B cell (primary cell): ENCODE measurements around the gene BOK. TPM values are rescaled to one million over a fixed set of nuclear protein-coding genes. Genes with fewer than 3 reads are reported as not detected.

ENCODE experiments used
- ATAC-seq: fragments of 200-7000 bp; cut with Tn5 transposase; one replicate; pipeline ENCODE4 v1.10.0; 2021; ENCODE audit warnings: low read depth, mild to moderate bottlenecking, moderate number of reproducible peaks, moderate library complexity
- CTCF ChIA-PET: fragments of 350-600 bp; sonication (Branson Sonifier 250); formaldehyde crosslinking; loops from one replicate; lab custom pipeline; 2021; ENCODE audit warnings: antibody characterized with exemption, inconsistent platforms; lab: Charles Lee
- POLR2A ChIA-PET: fragments of 350-600 bp; sonication (Branson Sonifier 250); formaldehyde crosslinking; loops from one replicate; lab custom pipeline; 2021; ENCODE audit warnings: antibody characterized with exemption; lab: Charles Lee
- DNase-seq: peaks from one replicate; pipeline ENCODE4 v3.0.0; 2013
- H2AFZ ChIP-seq: 2 replicates; pipeline ENCODE4 v1.6.1; 2012; ENCODE audit warnings: mild to moderate bottlenecking, low read depth, low read length; ENCODE audit not compliant: insufficient read depth, poor library complexity, severe bottlenecking
- H3K27ac ChIP-seq, 2 donors: 1 replicate in 1 of 2; 2 replicates in 1 of 2; pipeline ENCODE4 v1.5.1; 2012 to 2013; ENCODE audit warnings: low read length in 2 of 2, mild to moderate bottlenecking in 2 of 2, moderate library complexity in 1 of 2
- H3K27me3 ChIP-seq, 4 experiments: fragments of 200-600 bp in 1 of 4; sonication (generic) in 1 of 4; replicated peaks in 1 of 4; 1 replicate in 2 of 4; 2 replicates in 2 of 4; pipeline versions ENCODE4 v1.6.1 to v1.7.0; 2013 to 2016; ENCODE audit warnings: low read length in 3 of 4, mild to moderate bottlenecking in 2 of 4, mixed read lengths in 1 of 4, moderate library complexity in 1 of 4; ENCODE audit not compliant: insufficient read depth in 4 of 4, control insufficient read depth in 3 of 4; ENCODE audit errors: control extremely low read depth in 1 of 4
- H3K36me3 ChIP-seq, 2 experiments: replicated peaks in 1 of 2; 1 replicate in 1 of 2; 2 replicates in 1 of 2; pipeline versions ENCODE4 v1.6.1 to v1.7.1; 2013; ENCODE audit warnings: low read length in 1 of 2; ENCODE audit not compliant: insufficient read depth in 2 of 2, control insufficient read depth in 1 of 2; ENCODE audit errors: control extremely low read depth in 1 of 2, extremely low read depth in 1 of 2
- H3K4me1 ChIP-seq, 2 donors: fragments of 200-600 bp in 1 of 2; sonication (generic) in 1 of 2; 1 replicate in 1 of 2; 2 replicates in 1 of 2; pipeline versions ENCODE4 v1.5.1 to v1.6.1; 2013 to 2017; ENCODE audit warnings: low read length in 2 of 2; ENCODE audit not compliant: control insufficient read depth in 2 of 2, insufficient read depth in 2 of 2
- H3K4me2 ChIP-seq: replicated peaks from 2 replicates; pipeline ENCODE3; 2012; ENCODE audit warnings: mild to moderate bottlenecking, low read depth, low read length; ENCODE audit not compliant: poor library complexity, severe bottlenecking
- H3K4me3 ChIP-seq, 5 experiments: fragments of 200-600 bp in 1 of 5; sonication (generic) in 1 of 5; 1 replicate in 3 of 5; 2 replicates in 2 of 5; pipeline versions ENCODE4 v1.5.1 to v1.7.0; 2011 to 2016; ENCODE audit warnings: low read length in 4 of 5, mild to moderate bottlenecking in 4 of 5, low read depth in 2 of 5, control low read depth in 1 of 5, moderate library complexity in 1 of 5; ENCODE audit not compliant: insufficient read depth in 1 of 5; ENCODE audit errors: control extremely low read depth in 1 of 5, extremely low read depth in 1 of 5
- H3K79me2 ChIP-seq: fragments of 200-600 bp; sonication (generic); one replicate; pipeline ENCODE4 v1.6.0; 2016; ENCODE audit warnings: low read length; ENCODE audit not compliant: control insufficient read depth, insufficient read depth
- H3K9ac ChIP-seq: fragments of 200-600 bp; sonication (generic); 2 replicates; pipeline ENCODE4 v1.6.1; 2017; ENCODE audit warnings: mild to moderate bottlenecking, low read length, moderate library complexity
- H3K9me3 ChIP-seq, 3 donors: one replicate each; pipeline versions ENCODE4 v1.6.1 to v1.7.1; 2013; ENCODE audit warnings: low read length in 2 of 3; ENCODE audit not compliant: control insufficient read depth in 2 of 3, insufficient read depth in 1 of 3; ENCODE audit errors: control extremely low read depth in 1 of 3
- H4K20me1 ChIP-seq: 2 replicates; pipeline ENCODE4 v1.6.0; 2012; ENCODE audit warnings: mild to moderate bottlenecking, low read length; ENCODE audit not compliant: insufficient read depth, control insufficient read depth, poor library complexity, severe bottlenecking
- H3K27ac Mint-ChIP-seq: one replicate; pipeline ENCODE4 v1.8.0; 2021; ENCODE audit warnings: mixed read lengths
- H3K27me3 Mint-ChIP-seq: one replicate; pipeline ENCODE4 v1.8.0; 2021; ENCODE audit warnings: mixed read lengths
- H3K4me1 Mint-ChIP-seq: one replicate; pipeline ENCODE4 v1.8.0; 2021; ENCODE audit warnings: mixed read lengths
- H3K4me3 Mint-ChIP-seq: one replicate; pipeline ENCODE4 v1.8.0; 2021; ENCODE audit warnings: mixed read lengths
- H3K9me3 Mint-ChIP-seq: one replicate; pipeline ENCODE4 v1.8.0; 2022; ENCODE audit warnings: mixed read lengths; ENCODE audit not compliant: insufficient read depth
- EZH2 ChIP-seq: IDR thresholded peaks from 2 replicates; pipeline ENCODE4 v1.6.1; 2012; ENCODE audit warnings: borderline replicate concordance, low read depth, mild to moderate bottlenecking, moderate library complexity, low read length; ENCODE audit not compliant: insufficient read depth, poor library complexity, severe bottlenecking
- WGBS: methylation state at CpG from one replicate; pipeline ENCODE4 v1.1.5; 2013; ENCODE audit warnings: missing lambda C conversion rate; ENCODE audit not compliant: insufficient coverage; 5-methylcytosine and 5-hydroxymethylcytosine counted together
- intact Hi-C: fragments of 100-400 bp; cut with micrococcal nuclease; formaldehyde crosslinking; loops from one replicate; pipeline ENCODE4 v1.10.0; 2022
- polyA plus RNA-seq: library from polyadenylated mRNA; depleted of rRNA; stranded (reverse); fragments of >200 nt; gene quantifications from 2 replicates; pipeline ENCODE4 v1.2.3, GENCODE V29; 2012
- total RNA-seq, 2 donors: library from RNA; stranded (reverse); fragments of 120-200 nt in 1 of 2; gene quantifications; 1 replicate in 1 of 2; 2 replicates in 1 of 2; pipeline versions ENCODE4 v1.2.3 to v1.2.4, GENCODE V29; 2013 to 2022
- TF ChIP-seq, protein P1 (sequence below): fragments of 200-600 bp; IDR thresholded peaks from one replicate; pipeline ENCODE4 v1.8.0; 2022; ENCODE audit warnings: antibody characterized with exemption, mild to moderate bottlenecking

The BOK gene
- total and polyA plus RNA-seq, 2 donors (not counting 1 experiment from before 2014, with no cell fraction given), result 0.10 to 0.22 TPM

DNA sequence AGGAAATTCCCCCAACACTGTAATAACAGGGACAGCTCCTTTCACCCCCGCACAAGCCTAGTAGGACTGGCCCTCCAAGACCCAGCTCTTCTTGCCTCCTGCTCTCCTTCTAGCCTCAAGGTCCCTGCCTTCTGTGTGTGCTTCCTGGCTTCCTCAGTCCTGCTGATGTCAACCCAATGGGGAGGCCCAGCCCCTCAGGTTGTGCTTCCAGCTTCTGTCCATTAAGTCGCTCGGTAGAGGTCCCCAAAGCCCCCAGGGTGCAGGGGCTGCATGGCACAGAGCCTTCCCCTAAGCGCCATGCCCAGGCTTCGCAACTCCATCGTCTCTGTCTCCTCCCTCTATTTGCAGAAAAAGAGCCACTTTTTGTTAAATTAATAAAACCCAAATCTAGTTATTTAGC is 39.0 kb downstream of the BOK start:
- CTCF ChIA-PET, result interaction anchor here (1.1 to 1.2 kb wide), 2 partner anchors 519 to 683 kb away, joined by 3 read pairs; no protein-coding TSS in a partner anchor
- 93% methylated on average over 2 of the region's 6 CpGs for WGBS

DNA sequence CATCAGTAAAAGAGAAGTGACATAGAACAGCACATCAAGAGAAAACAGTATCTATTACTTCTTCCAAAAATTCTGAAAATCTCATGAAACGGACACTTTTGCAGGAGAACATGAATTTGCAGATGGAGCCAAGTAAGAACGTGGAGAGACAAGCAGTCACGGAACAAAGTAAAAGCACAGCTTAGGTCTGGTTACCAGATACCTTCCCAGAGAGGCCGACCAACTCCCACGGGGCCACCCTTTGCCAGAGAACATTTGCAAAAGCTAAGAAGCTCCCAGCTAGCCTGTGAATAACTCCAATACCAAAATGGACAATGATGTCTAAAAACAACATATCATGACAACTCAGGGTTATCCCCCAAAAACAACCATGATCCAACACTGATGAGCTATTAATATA is 39.5 kb downstream of the BOK start:
- Histone ChIP-seq H3K27me3 (no peaks in the 10 kb centered on the region), H3K4me3 (no peak overlapping the region), H4K20me1 (no peaks in the 10 kb centered on the region), H3K27ac (no peak overlapping the region), H3K79me2 (no peaks in the 10 kb centered on the region), H3K9me3 (no peaks in the 10 kb centered on the region), H3K4me2 (no peak overlapping the region), H2AFZ (no peak overlapping the region), H3K36me3 (peaks cover 0 to 7% of the 10 kb centered on the region in 2 experiments), H3K9ac (no peak overlapping the region), H3K4me1 (no peaks in the 10 kb centered on the region)
- H3K9me3 Mint-ChIP-seq, result no peaks in the 10 kb centered on the region
- no peak for DNase-seq
- WGBS, result 100% methylated on average over 5 of the region's 5 CpGs
- no peaks in the 10 kb centered on the region for H3K27me3 Mint-ChIP-seq
- ChIA-PET POLR2A (no interaction called here), CTCF (interaction anchor here (0.6 to 1.2 kb wide), 7 partner anchors 20 to 684 kb away, joined by 3 read pairs; no protein-coding TSS in a partner anchor)
- H3K4me3 Mint-ChIP-seq, result no peak overlapping the region
- H3K4me1 Mint-ChIP-seq, result no peaks in the 10 kb centered on the region
- TF ChIP-seq, protein P1, sequence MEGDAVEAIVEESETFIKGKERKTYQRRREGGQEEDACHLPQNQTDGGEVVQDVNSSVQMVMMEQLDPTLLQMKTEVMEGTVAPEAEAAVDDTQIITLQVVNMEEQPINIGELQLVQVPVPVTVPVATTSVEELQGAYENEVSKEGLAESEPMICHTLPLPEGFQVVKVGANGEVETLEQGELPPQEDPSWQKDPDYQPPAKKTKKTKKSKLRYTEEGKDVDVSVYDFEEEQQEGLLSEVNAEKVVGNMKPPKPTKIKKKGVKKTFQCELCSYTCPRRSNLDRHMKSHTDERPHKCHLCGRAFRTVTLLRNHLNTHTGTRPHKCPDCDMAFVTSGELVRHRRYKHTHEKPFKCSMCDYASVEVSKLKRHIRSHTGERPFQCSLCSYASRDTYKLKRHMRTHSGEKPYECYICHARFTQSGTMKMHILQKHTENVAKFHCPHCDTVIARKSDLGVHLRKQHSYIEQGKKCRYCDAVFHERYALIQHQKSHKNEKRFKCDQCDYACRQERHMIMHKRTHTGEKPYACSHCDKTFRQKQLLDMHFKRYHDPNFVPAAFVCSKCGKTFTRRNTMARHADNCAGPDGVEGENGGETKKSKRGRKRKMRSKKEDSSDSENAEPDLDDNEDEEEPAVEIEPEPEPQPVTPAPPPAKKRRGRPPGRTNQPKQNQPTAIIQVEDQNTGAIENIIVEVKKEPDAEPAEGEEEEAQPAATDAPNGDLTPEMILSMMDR, result no peak
- TF ChIP-seq EZH2, result no peak
- intact Hi-C loops, result no loop called here
- ATAC-seq, result no peak
- no peak overlapping the region for H3K27ac Mint-ChIP-seq

More for the DNA sequence above, 39.0 kb downstream of the BOK start:
- H3K27ac ChIP-seq, result no peak overlapping the region
- intact Hi-C loops, result no loop called here
- no peaks in the 10 kb centered on the region for H3K9me3 ChIP-seq
- H3K36me3 ChIP-seq, result peaks cover 0 to 2% of the 10 kb centered on the region in 2 experiments
- H3K27ac Mint-ChIP-seq, result no peak overlapping the region
- no peak overlapping the region for H3K4me3 Mint-ChIP-seq
- H3K4me1 ChIP-seq, result no peaks in the 10 kb centered on the region
- H3K27me3 Mint-ChIP-seq, result no peaks in the 10 kb centered on the region
- no peak overlapping the region for H3K4me2 ChIP-seq
- H2AFZ ChIP-seq, result no peak overlapping the region
- H3K9ac ChIP-seq, result no peak overlapping the region
- H3K9me3 Mint-ChIP-seq, result no peaks in the 10 kb centered on the region
- H3K4me3 ChIP-seq, result no peak overlapping the region
- H3K27me3 ChIP-seq, result no peaks in the 10 kb centered on the region
- POLR2A ChIA-PET, result no interaction called here
- H4K20me1 ChIP-seq, result no peaks in the 10 kb centered on the region
- H3K79me2 ChIP-seq, result no peaks in the 10 kb centered on the region
- DNase-seq, result no peak
- TF ChIP-seq EZH2, result no peak
- TF ChIP-seq, protein P1, result no peak
- no peaks in the 10 kb centered on the region for H3K4me1 Mint-ChIP-seq
- no peak for ATAC-seq
